ENCODE results near the gene PLCH2.
"Not testable (repeated sequence)": the region's sequence is repeated elsewhere in the genome, so short reads cannot be mapped to it uniquely, and the experiment has no call there.

Gene PLCH2

DNA sequence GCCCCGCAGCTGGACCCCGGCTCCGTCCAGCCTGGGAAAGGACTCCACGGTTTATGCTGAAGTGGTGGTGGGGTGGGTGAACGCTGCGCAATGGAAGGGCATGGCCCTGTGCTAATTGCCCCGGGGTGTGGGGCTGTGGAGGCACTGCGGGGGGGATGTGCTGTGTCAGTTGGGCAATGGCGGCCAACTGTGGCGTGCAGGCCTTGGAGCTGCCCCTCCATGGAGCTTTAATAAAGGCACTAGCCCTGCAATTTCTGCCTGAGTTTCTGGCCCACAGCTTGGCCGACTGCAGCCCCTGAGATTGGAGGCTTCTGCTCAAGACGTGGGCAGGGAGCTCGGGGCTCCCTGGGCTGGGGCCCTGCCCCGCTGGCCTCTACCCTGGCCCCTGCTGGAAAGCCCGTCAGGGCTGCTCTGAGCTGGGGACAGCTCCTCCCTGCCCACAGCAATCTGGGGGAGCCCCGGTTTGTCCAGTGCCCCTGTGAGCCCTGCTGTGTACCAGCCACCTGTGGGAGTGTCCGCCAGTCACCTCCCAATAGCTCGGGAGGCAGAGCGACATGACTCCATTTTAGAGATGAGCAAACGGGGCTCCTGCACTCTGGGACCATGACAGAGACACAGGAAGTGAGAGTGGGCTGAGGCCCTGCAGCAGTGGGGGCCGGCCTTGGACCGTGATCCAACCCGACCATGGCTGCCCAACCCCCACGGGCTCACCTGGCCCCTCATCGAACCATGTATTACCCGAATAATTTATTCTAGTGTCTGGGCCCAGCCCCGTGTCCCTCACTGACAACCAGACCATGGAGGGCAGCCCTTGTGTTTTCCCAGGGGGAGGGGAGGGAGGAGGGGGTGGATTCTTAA, 71.3 kb downstream of the PLCH2 start:
- DNase-seq = peak; percentile 68

DNA sequence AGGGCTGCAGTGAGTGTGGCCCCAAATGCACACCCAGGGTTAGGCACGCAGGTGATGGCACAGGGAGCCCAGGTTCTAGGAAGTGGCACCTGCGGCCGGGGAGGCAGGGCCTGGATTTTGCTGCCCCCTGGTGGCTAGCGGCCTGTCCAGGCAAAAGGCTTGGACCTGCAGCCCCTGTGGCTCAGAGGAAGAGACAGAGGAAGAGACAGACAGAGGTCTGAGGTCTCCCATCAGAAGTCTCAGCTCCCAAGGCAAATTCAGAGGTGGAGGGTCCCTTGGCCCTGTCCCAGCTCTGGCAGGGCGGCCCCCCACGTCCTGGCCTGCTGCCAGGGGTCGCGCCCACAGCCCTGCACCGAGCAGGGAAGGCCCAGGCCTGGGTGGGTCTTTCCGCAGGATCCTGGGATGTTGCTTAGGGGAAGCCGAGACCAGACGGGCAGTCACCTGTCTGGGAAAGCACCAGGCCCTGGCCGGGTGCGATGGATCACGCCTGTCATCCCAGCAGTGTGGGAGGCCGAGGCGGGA, 72.0 kb downstream of the PLCH2 start:
- peak; percentile 86 for DNase-seq

DNA sequence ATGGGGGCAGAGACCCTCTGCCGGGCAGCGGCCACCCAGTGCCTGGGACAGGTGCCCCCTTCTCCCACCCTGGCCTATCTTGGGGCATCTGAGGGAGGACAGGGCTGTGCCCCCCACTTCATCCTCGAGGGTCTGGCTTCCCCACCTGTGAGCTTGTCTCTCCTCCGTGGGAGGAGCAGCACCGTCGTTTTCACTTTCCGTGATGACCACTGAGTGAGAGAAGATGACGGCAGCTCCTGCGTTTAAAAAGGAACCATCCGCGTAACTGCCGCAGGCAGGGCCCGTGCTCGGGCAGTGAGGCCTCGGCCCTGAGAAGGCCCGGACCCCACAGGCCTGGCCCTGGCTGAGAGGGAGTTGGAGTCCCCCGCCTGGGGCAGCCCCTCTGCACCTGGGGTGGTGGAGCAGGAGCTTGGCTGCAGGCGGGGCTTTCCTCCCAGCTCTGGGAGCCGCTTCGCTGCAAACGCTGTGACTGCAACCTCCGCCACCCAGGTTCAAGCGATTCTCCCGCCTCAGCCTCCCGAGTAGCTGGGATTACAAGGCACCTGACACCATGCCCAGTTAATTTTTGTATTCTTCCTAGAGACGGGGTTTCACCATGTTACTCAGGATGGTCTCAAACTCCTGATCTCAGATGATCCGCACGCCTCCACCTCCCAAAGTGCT, 73.4 kb downstream of the PLCH2 start:
- DNase-seq = not testable (repeated sequence)

DNA sequence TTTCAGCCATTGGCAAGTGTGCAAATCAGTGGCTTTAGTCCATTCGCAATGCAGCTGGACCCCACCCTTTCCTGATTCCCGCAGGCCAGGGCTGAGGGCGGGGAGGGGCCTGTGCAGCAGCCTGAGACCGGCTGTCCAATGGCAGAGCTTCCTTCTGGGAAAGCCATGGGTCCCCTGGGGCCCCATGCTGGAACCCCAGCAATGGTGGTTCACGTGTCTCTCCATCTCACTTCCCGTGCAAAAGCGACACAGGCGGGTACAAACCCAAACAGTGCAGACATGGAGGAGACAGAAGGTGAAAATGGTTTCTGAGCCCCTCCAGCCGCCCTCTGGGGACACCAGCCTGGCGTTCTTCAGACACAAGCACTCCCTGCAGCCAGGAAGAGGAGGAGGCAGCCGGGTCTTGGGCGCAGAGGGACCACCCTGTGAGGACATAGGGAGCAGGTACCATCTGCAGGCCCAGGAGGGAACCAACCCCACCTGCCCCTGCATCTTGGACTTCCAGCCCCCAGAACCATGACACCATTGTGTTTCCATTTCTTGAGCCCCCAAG, 74.3 kb downstream of the PLCH2 start:
- not testable (repeated sequence) for DNase-seq

DNA sequence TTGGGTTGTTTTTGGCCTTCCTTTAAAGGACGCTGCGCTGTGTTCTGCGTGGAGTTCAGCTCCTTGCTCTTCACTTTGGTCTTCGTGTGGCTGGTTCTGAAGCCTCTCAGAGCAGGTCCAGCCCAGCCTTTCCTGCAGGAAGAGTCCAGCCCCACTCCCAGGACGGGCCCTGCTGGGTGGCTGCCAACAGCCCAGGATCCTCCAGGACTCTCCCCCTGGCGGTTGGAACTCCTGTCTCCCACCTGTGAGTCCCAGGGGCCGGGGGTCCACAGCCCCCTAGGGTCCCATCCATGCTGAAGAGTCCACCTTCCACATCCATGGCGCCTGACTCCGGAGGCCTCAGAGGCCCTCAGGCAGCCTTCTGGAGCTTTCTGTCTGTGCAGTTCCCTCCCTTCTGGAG, 75.5 kb downstream of the PLCH2 start:
- not testable (repeated sequence) for DNase-seq

DNA sequence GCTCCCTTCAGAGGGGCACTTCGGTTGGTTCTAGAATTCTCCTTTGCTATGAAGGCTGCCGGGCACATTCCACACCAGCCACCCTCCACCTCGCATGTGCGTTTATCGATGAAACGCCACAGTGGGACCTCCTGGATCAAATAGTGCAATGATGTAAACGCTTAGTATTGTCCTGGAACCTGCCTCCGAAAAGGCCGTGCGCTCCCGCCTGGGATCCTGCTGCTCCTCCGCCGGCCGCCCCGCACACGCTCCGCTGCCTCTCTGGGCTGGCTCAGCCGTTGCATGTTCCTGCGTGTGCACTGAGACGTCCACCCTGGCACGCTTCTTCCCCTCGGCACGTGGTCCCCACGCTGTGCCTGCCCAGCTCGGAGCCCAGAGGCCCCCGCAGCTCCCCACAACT, 76.1 kb downstream of the PLCH2 start:
- no peak for DNase-seq

DNA sequence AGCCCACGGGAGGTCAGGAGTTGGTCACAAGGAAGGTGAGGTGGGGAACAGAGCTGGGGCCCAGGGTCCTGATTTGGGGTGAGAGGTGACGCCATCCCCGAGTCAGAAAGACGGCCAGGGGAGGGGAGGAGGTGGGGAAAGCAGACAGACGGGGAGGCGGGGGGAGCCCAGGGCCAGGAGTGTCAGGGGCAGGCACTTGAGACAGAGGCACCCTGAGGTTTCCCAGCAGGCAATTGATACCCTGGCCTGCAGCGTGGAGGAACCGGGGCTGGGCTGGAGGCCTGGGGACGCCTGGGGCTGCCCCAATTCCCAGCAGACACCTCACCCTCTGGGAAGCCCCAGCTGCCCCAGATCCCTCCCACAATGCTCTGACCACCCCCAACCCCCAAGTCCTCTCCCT, 77.0 kb downstream of the PLCH2 start:
- not testable (repeated sequence) for DNase-seq

DNA sequence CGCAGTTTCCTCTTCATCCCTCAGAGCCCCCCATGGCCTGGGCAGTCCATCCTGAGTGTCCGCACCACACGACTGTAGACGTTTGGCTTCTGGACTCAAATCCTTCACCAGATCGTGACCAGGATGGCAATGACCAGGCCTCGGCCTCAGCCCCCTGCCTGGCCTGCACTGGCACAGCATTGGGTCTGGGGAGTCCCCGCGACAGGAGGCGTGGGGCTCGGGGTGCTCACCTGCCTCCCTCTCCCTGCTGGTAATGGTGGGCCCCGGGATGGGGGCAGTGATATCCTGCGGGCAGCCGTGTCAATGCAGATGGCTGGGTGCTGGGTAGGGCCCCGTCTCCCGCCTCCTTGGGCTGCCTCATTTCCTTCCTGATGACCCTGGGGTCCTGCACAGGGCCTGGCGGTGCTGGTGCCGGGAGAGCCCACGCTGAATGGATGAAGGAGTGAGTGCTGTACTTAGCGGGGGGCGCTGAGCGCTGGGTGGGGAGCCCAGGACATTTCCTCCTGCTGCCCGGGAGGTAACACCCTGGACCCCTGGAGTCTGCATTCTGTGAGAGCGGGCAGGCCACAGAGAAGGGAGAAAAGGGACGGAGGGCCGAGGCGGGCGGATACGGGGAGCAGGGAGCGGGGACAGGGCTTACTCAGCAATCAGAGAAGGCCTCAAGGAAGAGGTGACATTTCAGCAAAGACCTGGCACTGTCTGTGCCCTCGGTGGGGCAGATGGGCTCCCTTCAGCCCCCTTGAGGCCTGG, 78.0 kb downstream of the PLCH2 start:
- DNase-seq = no peak

DNA sequence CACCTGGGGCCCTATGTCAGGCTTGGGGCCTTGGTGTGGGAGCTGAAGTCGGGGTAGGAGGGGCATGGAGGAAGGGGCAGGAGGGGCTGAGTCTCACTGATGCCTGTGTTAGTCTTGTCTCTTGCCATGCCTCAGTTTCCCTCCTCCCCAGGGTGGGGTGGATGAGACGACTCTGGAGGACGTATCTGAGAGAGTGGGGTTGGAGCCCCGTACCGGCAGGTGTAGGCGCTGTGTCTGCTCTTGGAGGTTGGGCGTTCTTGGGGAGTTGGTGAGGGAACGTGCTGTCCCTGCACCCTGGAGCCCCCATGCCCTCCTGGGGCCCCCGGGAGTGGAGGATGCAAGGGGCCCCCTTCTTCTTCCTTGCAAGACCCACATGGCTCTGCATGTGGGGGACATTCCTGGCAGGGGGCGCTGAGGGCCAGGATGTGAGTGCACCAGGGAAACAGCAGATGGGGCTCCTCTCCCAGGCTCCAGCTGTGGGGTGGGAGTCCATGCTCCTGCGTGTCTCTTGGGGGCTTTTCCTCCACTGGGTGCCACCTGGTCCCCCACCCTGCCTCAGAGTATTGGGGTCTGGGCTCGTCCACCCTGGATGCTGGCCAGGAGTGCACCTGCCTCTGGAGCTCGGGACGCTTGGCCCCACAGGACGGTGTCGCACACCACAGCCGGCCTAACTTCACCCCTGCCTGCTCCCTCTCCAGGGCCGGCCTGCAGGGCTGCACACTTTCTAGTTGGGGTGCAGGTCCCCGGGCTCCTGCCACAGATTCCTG, 78.7 kb downstream of the PLCH2 start:
- peak; percentile 32 for DNase-seq
